Hematopoietic multipotent progenitor cell treated with erythropoietin and hydrocortisone succinate and interleukin-3 and kit ligand, for 8 days (in vitro differentiated cells): Measurements from ENCODE around the gene PEBP1.
A peak's percentile ranks its signal among the peaks of the same experiment; 100 is the strongest.

Source experiments
- DNase-seq: peaks from one replicate; pipeline ENCODE4 v3.0.0-alpha.2; 2015

The PEBP1 gene

GRCh38 chr12:118136559-118137003, 657 bp downstream of the PEBP1 start:
- DNase-seq = peak; percentile 55

DNA sequence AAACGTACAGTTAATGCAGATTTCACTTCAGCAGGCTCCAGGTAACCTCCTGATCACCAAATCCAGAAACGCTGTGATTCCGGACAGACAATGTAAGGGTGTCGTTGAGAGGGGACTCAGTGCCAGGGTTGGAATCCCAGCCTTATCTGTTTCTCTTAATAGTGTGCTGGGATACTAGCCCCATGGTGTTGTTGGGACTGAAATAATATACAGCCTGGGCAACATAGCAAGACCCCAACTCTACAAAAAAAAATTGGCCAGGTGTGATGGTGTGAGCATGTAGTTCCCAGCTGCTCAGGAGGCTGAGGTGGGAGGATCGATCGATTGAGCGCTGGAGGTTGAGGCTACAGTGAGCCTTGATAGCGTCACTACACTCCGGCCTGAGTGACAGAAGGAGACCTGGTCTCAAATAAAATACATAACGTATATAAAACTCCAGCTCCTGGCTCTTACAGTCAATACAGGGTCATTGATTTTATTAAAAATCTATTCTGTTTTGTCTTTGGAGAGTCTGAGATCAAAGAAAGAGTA, 1.3 kb downstream of the PEBP1 start:
- DNase-seq = no peak

- DNase-seq = no peak
These were observed 4.9 kb downstream of the PEBP1 start for GRCh38 chr12:118140825-118141224.

DNA sequence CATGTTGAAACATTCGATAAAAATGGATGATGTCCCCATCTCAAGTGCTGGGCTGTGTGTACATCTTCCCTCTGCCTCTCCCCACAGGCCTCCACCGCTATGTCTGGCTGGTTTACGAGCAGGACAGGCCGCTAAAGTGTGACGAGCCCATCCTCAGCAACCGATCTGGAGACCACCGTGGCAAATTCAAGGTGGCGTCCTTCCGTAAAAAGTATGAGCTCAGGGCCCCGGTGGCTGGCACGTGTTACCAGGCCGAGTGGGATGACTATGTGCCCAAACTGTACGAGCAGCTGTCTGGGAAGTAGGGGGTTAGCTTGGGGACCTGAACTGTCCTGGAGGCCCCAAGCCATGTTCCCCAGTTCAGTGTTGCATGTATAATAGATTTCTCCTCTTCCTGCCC, 8.6 kb downstream of the PEBP1 start:
- no peak for DNase-seq

GRCh38 chr12:118145113-118145797, 9.3 kb downstream of the PEBP1 start:
- no peak for DNase-seq

DNA sequence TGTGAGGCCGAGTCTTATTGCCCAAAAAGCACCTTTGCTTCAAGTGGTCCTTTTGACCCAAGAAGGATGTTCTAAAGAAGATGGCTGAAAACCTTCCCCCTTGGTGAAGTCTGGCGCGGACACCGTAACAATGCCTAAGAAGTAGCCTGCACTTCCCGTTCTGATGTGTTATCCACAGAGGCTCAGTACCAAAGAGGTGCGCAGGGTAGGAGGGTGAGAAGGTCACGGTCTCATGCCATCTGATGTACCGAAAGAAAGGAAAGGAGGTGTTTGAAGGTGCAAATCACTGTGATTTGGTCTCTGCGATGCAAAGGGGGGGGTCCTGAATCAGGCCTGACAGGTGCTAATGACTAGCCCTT, 9.9 kb downstream of the PEBP1 start:
- DNase-seq = no peak

GRCh38 chr12:118148287-118148686, 12.4 kb downstream of the PEBP1 start:
- DNase-seq = no peak

DNA sequence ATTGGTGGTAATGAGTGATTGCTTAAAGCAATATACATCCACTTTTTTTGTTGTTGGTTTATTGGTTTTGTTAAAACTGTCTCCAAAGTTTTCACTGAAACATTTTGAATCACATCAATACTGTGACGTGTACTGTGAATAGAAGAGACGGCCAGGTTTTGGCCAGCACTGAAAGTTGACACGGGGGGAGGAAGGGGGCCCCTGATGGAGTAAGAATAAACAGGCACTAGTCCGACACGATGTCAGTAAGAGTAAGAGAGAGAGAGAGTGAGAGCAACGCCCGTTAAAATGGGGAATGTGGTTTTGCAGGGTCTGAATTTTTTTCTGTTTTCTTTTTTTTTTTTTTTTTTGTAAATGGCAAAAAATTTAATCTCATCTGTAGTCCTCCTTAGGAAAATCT, 14.7 kb downstream of the PEBP1 start:
- no peak for DNase-seq

DNA sequence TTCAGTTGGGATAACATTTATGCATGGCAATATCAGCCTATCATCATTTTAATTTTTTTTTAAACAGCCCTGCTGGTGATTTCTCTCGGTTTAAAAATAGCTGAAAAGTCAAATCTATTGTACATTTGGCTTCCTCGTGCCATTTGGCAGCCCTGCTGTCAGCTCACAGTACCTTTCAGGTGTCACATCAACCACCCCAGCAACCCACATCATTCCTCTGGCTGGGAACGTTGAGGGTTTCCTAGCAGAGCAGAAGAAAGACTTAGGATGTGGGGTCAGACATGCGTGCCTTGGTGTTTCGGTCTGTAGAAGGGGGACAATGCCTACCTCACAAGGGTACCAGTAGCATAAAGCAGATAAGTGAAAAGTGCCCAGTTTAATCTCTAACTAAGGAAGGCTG, 15.8 kb downstream of the PEBP1 start:
- no peak for DNase-seq

GRCh38 chr12:118160536-118160935, 24.6 kb downstream of the PEBP1 start:
- no peak for DNase-seq

- DNase-seq = peak; percentile 31
These were observed 29.0 kb downstream of the PEBP1 start for GRCh38 chr12:118164798-118165486.

GRCh38 chr12:118166946-118167345, 31.0 kb downstream of the PEBP1 start:
- no peak for DNase-seq

- DNase-seq = no peak
These were observed 40.0 kb downstream of the PEBP1 start for GRCh38 chr12:118175823-118176447.

DNA sequence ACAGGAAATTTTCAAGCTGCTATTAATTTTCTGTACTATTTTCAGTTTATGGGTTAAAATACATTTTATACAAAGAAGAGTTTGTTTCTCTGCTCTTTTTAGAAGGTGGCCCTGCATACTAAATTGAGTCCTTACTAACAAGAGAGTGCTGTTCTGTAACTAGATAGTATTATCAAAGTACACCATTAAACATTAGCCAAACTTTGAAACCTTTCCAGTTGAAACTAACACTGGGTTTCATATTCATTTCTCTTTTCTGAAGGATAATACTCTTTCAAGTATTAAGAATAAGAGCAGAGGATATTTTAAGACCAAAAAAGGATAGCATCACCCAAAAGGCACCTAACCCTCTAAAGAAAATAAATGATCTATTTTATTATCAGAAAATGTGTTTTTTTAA, 47.2 kb downstream of the PEBP1 start:
- DNase-seq = no peak

GRCh38 chr12:118183711-118184110, 47.8 kb downstream of the PEBP1 start:
- no peak for DNase-seq

- no peak for DNase-seq
These were observed 49.9 kb downstream of the PEBP1 start for GRCh38 chr12:118185602-118186397.

- DNase-seq = peak; percentile 73
These were observed 52.0 kb downstream of the PEBP1 start for GRCh38 chr12:118187751-118188435.

- no peak for DNase-seq
These were observed 52.9 kb downstream of the PEBP1 start for GRCh38 chr12:118188690-118189371.

DNA sequence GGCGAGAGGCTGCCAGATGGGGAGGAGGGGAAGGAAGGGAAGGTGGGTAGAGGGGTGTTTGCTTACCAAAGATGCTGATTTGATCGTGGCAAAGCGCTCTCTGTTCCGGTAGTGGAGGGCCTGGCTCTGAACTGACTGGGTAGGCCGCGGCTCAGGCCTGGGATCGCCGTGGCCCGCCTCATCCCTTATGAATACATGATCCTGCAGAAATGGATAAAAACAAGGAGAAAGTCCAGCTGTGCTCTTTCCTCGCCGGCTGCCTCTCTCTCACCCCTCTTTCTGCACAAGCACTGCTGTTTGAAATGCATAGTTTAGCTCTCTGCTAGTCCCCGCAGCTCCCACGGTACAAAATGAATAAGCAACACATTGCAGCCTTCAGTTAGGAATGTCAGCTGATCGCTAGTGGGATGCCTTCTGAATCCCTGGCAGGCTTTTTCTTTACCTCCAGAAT, 53.8 kb downstream of the PEBP1 start:
- DNase-seq = no peak

GRCh38 chr12:118190266-118190665, 54.3 kb downstream of the PEBP1 start:
- DNase-seq = no peak

- no peak for DNase-seq
These were observed 57.6 kb downstream of the PEBP1 start for GRCh38 chr12:118193477-118193876.

GRCh38 chr12:118193958-118194357, 58.0 kb downstream of the PEBP1 start:
- no peak for DNase-seq
